ENCODE results near the gene SP7. TPM values are rescaled to one million over a fixed set of nuclear protein-coding genes. Genes with fewer than 3 reads are reported as not detected.
A peak's percentile ranks its signal among the peaks of the same experiment; 100 is the strongest.

Gene SP7
- total RNA-seq, 1 experiment from 2014 or later = not detected

DNA sequence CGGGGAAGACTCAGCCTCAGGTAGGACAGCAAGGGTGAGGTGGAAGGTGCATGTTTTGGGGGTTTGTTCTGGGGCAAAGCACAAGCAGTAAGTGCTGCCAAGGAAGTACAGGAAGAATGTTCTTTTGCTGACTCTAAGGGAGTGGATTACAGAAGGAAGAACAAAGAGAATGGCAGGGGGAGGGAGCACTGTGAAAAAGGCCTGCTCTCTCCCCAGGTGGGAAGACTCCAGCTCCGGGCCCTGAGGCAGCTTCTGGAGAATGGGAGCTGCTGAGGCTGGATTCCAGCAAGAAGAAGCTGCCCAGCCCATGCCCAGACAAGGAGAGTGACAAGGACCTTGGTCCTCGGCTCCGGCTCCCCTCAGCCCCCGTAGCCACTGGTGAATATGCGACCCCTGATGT, 47.8 kb downstream of the SP7 start:
- Mint-ChIP-seq H3K27me3 (ENCODE audit: unreplicated experiment) (no peaks in the 10 kb centered on the region), H3K9me3 (ENCODE audit: low read depth, unreplicated experiment) (no peaks in the 10 kb centered on the region), H3K4me3 (ENCODE audit: low read depth, unreplicated experiment) (no peak overlapping the region), H3K36me3 (ENCODE audit: insufficient read depth, unreplicated experiment) (peaks cover 21% of the 10 kb centered on the region), H3K4me1 (ENCODE audit: low read depth, unreplicated experiment) (no peaks in the 10 kb centered on the region), H3K27ac (ENCODE audit: unreplicated experiment) (no peak overlapping the region)
- no TSS peak for BruUV-seq (replicated peaks)
- CTCF ChIA-PET = no interaction called here
- intact Hi-C loops (cut with micrococcal nuclease; ENCODE audit: unreplicated experiment) = no loop called here
- TF ChIP-seq, protein P1, sequence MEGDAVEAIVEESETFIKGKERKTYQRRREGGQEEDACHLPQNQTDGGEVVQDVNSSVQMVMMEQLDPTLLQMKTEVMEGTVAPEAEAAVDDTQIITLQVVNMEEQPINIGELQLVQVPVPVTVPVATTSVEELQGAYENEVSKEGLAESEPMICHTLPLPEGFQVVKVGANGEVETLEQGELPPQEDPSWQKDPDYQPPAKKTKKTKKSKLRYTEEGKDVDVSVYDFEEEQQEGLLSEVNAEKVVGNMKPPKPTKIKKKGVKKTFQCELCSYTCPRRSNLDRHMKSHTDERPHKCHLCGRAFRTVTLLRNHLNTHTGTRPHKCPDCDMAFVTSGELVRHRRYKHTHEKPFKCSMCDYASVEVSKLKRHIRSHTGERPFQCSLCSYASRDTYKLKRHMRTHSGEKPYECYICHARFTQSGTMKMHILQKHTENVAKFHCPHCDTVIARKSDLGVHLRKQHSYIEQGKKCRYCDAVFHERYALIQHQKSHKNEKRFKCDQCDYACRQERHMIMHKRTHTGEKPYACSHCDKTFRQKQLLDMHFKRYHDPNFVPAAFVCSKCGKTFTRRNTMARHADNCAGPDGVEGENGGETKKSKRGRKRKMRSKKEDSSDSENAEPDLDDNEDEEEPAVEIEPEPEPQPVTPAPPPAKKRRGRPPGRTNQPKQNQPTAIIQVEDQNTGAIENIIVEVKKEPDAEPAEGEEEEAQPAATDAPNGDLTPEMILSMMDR (IDR thresholded peaks at IDR 0.05; ENCODE audit: unreplicated experiment) = no peak
- DNase-seq = no peak

GRCh38 chr12:53287741-53288216, 48.4 kb downstream of the SP7 start:
- Mint-ChIP-seq H3K9me3 (ENCODE audit: low read depth, unreplicated experiment) (no peaks in the 10 kb centered on the region), H3K27me3 (ENCODE audit: unreplicated experiment) (no peaks in the 10 kb centered on the region), H3K36me3 (ENCODE audit: insufficient read depth, unreplicated experiment) (peaks cover 23% of the 10 kb centered on the region), H3K27ac (ENCODE audit: unreplicated experiment) (no peak overlapping the region), H3K4me3 (ENCODE audit: low read depth, unreplicated experiment) (no peak overlapping the region), H3K4me1 (ENCODE audit: low read depth, unreplicated experiment) (no peaks in the 10 kb centered on the region)
- intact Hi-C loops (cut with micrococcal nuclease; ENCODE audit: unreplicated experiment) = loop anchor here (1.0 kb wide), 1 partner anchor 74 kb away; no protein-coding TSS in a partner anchor
- TF ChIP-seq, protein P1 (IDR thresholded peaks at IDR 0.05; ENCODE audit: unreplicated experiment) = peak; percentile 52
- no TSS peak for BruUV-seq (replicated peaks)
- DNase-seq = peak; percentile 36
- CTCF ChIA-PET = no interaction called here

DNA sequence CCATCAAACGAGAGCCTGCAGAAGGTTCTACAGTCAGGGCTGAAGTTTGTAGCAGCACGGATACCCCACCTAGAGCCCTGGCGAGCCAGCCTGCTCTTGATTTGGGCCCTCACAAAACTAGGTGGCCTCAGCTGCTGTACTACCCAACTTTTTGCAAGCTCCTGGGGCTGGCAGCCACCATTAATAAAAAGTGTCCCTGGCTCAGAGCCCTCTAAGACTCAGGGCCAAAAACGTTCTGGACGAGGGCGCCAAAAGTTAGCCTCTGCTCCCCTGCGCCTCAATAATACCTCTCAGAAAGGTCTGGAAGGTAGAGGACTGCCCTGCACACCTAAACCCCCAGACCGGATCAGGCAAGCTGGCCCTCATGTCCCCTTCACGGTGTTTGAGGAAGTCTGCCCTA, 49.7 kb downstream of the SP7 start:
- Mint-ChIP-seq H3K4me3 (ENCODE audit: low read depth, unreplicated experiment) (no peak overlapping the region), H3K9me3 (ENCODE audit: low read depth, unreplicated experiment) (no peaks in the 10 kb centered on the region), H3K27me3 (ENCODE audit: unreplicated experiment) (no peaks in the 10 kb centered on the region), H3K27ac (ENCODE audit: unreplicated experiment) (no peak overlapping the region), H3K36me3 (ENCODE audit: insufficient read depth, unreplicated experiment) (peaks cover 23% of the 10 kb centered on the region), H3K4me1 (ENCODE audit: low read depth, unreplicated experiment) (no peaks in the 10 kb centered on the region)
- BruUV-seq (replicated peaks) = no TSS peak
- intact Hi-C loops (cut with micrococcal nuclease; ENCODE audit: unreplicated experiment) = no loop called here
- no peak for DNase-seq
- TF ChIP-seq, protein P1 (IDR thresholded peaks at IDR 0.05; ENCODE audit: unreplicated experiment) = no peak
- CTCF ChIA-PET = interaction anchor here (0.5 to 0.8 kb wide), 2 partner anchors 13 to 73 kb away, joined by 3 to 5 read pairs; no protein-coding TSS in a partner anchor

DNA sequence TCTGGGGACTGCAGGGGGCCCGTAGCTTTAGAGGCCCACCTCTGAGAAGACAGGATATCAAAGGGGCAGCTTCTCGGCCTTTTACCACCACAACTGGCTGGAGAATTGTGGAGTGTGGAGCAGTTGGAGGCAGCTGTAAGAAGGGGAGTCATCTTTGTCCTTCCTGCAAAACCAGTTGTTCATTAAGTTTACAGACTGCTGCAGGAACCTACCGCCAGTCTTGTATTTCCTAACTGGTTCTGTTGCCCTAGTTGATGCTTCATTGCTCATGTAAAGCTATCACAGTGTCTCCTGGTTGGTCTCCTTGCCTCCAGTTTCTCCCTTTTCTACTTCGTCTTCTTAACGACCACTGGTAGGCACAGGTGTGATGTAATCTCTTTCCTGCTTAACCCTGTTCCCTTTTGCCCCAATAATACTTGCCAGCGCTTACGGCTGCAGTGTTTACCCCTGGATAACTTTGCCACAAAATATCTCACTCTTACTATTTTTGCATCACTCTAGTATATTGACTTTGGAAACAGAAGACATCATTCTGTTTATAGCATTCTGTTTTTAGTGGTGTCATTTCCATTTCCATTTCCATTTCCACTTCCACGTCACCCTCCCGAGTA, 56.2 kb downstream of the SP7 start:
- peaks cover 17% of the 10 kb centered on the region for H3K36me3 Mint-ChIP-seq (ENCODE audit: insufficient read depth, unreplicated experiment)
- BruUV-seq (replicated peaks) = no TSS peak
- H3K27ac Mint-ChIP-seq (ENCODE audit: unreplicated experiment) = no peak overlapping the region
- no peaks in the 10 kb centered on the region for H3K4me1 Mint-ChIP-seq (ENCODE audit: low read depth, unreplicated experiment)
- TF ChIP-seq, protein P1 (IDR thresholded peaks at IDR 0.05; ENCODE audit: unreplicated experiment) = no peak
- intact Hi-C loops (cut with micrococcal nuclease; ENCODE audit: unreplicated experiment) = no loop called here
- no peaks in the 10 kb centered on the region for H3K27me3 Mint-ChIP-seq (ENCODE audit: unreplicated experiment)
- H3K9me3 Mint-ChIP-seq (ENCODE audit: low read depth, unreplicated experiment) = no peaks in the 10 kb centered on the region
- CTCF ChIA-PET = interaction anchor here (0.6 kb wide), 2 partner anchors 22 to 125 kb away, joined by 3 read pairs; no protein-coding TSS in a partner anchor
- DNase-seq = no peak
- H3K4me3 Mint-ChIP-seq (ENCODE audit: low read depth, unreplicated experiment) = no peak overlapping the region

All from Calu3 (cell line).